Breast epithelium (tissue), 4 donors: ENCODE results near the gene PLEKHH1. TPM values are rescaled to one million over a fixed set of nuclear protein-coding genes. Genes with fewer than 3 reads are reported as not detected.

ENCODE experiments used
- DNase-seq, 2 donors: peaks; one replicate each; pipeline ENCODE4 v3.0.0-alpha.2; 2019; ENCODE audit warnings: low spot score in 2 of 2
- H3K27ac ChIP-seq, 2 donors: fragments of 200-600 bp; sonication (generic) in 1 of 2; one replicate each; pipeline ENCODE4 v1.5.1; 2016 to 2019; ENCODE audit warnings: mild to moderate bottlenecking in 1 of 2
- H3K27me3 ChIP-seq, 2 donors: fragments of 200-600 bp; sonication (generic) in 1 of 2; one replicate each; pipeline versions ENCODE4 v1.5.1 to v1.6.0; 2017 to 2019; ENCODE audit warnings: control low read depth in 1 of 2, mild to moderate bottlenecking in 1 of 2
- H3K36me3 ChIP-seq: fragments of 200-600 bp; one replicate; pipeline ENCODE4 v1.5.1; 2019
- H3K4me1 ChIP-seq, 2 donors: fragments of 200-600 bp; sonication (generic); one replicate each; pipeline ENCODE4 v1.5.1; 2016 to 2019; ENCODE audit warnings: control low read depth in 1 of 2
- H3K4me3 ChIP-seq, 3 donors: fragments of 200-600 bp; sonication (generic); 1 replicate in 2 of 3; 2 replicates in 1 of 3; pipeline ENCODE4 v1.5.1; 2016 to 2019; ENCODE audit warnings: mild to moderate bottlenecking in 3 of 3, moderate library complexity in 2 of 3
- H3K9me3 ChIP-seq, 2 donors: fragments of 200-600 bp; sonication (generic) in 1 of 2; one replicate each; pipeline ENCODE4 v1.5.1; 2016 to 2019; ENCODE audit warnings: control low read depth in 1 of 2
- POLR2A ChIP-seq: fragments of 450-650 bp; IDR thresholded peaks from one replicate; pipeline ENCODE4 v1.6.1; 2016; ENCODE audit warnings: antibody characterized with exemption, mild to moderate bottlenecking, moderate library complexity
- POLR2AphosphoS5 ChIP-seq, 3 donors: sonication (generic); formaldehyde crosslinking; IDR thresholded peaks; one replicate each; pipeline ENCODE4 v1.6.1; 2017; ENCODE audit warnings: antibody characterized with exemption in 3 of 3
- intact Hi-C: fragments of 100-400 bp; cut with DNase I; formaldehyde crosslinking; loops from one replicate; pipeline ENCODE4 v1.15.1; 2023; ENCODE audit warnings: low total_unique reads
- total RNA-seq, 3 donors: library from RNA; depleted of rRNA; stranded (reverse); fragments of >200 nt; gene quantifications; one replicate each; pipeline ENCODE4 v1.1.0, GENCODE V29; 2016
- TF ChIP-seq, protein P1 (sequence below), 3 donors: fragments of 450-650 bp; IDR thresholded peaks; one replicate each; pipeline ENCODE4 v1.5.1; 2016 to 2017; ENCODE audit warnings: antibody characterized with exemption in 3 of 3, mild to moderate bottlenecking in 3 of 3, moderate library complexity in 3 of 3

Gene PLEKHH1
- total RNA-seq, 3 donors from 2014 or later: 2.9 to 18.9 (median 14.7) TPM

DNA sequence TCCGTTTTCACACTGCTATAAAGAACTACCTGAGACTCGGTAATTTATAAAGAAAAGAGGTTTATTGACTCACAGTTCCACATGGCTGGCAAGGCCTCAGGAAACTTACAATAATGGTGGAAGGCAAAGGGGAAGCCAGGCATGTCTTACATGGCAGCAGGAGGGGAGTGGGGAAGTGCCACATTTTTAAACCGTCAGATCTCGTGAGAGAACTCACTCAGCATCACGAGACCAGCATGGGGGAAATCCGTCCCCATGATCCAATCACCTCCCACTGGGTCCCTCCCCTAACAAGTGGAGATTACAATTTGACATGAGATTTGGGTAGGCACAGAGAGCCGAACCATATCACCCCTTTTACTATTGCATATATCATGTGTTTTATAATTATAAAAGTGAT is 69.0 kb downstream of the PLEKHH1 start:
- H3K27ac ChIP-seq: no peak overlapping the region
- no peaks in the 10 kb centered on the region for H3K27me3 ChIP-seq
- H3K9me3 ChIP-seq: no peaks in the 10 kb centered on the region
- intact Hi-C loops: no loop called here
- H3K36me3 ChIP-seq: no peaks in the 10 kb centered on the region
- no peak overlapping the region for H3K4me3 ChIP-seq
- no peaks in the 10 kb centered on the region for H3K4me1 ChIP-seq
- no peak for DNase-seq
- no peak for TF ChIP-seq POLR2A
- TF ChIP-seq, protein P1, sequence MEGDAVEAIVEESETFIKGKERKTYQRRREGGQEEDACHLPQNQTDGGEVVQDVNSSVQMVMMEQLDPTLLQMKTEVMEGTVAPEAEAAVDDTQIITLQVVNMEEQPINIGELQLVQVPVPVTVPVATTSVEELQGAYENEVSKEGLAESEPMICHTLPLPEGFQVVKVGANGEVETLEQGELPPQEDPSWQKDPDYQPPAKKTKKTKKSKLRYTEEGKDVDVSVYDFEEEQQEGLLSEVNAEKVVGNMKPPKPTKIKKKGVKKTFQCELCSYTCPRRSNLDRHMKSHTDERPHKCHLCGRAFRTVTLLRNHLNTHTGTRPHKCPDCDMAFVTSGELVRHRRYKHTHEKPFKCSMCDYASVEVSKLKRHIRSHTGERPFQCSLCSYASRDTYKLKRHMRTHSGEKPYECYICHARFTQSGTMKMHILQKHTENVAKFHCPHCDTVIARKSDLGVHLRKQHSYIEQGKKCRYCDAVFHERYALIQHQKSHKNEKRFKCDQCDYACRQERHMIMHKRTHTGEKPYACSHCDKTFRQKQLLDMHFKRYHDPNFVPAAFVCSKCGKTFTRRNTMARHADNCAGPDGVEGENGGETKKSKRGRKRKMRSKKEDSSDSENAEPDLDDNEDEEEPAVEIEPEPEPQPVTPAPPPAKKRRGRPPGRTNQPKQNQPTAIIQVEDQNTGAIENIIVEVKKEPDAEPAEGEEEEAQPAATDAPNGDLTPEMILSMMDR (IDR thresholded peaks at IDR 0.05): no peak
- no peak for TF ChIP-seq POLR2AphosphoS5 (IDR thresholded peaks at IDR 0.05)

GRCh38 chr14:67602995-67603545 is 70.0 kb downstream of the PLEKHH1 start:
- H3K4me1 ChIP-seq: no peaks in the 10 kb centered on the region
- H3K27ac ChIP-seq: no peak overlapping the region
- no peak for DNase-seq
- TF ChIP-seq, protein P1 (IDR thresholded peaks at IDR 0.05): no peak
- TF ChIP-seq POLR2AphosphoS5 (IDR thresholded peaks at IDR 0.05): no peak
- no peak for TF ChIP-seq POLR2A
- H3K27me3 ChIP-seq: no peaks in the 10 kb centered on the region
- intact Hi-C loops: no loop called here
- no peaks in the 10 kb centered on the region for H3K36me3 ChIP-seq
- H3K9me3 ChIP-seq: no peaks in the 10 kb centered on the region
- no peak overlapping the region for H3K4me3 ChIP-seq

DNA sequence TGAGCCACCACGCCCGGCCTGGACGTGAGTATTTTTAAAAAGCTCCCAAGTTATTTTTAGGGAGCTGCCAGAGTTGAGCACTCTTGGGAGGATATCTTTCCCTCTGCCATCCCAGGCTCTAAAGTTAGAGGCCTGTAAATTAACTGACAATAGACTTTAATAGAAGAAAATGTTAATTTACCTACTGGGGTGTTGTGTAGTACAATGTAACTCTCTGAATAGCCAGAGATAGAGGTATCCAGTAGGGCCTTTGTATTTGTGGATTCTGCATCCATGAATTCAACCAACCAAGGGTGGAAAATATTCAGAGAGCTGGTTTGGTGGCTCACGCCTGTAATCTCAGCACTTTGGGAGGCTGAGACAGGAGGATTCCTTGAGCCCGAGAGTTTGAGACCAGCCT is 74.6 kb downstream of the PLEKHH1 start:
- intact Hi-C loops: no loop called here
- H3K36me3 ChIP-seq: no peaks in the 10 kb centered on the region
- no peaks in the 10 kb centered on the region for H3K4me1 ChIP-seq
- no peak for DNase-seq
- no peaks in the 10 kb centered on the region for H3K27me3 ChIP-seq
- TF ChIP-seq, protein P1 (IDR thresholded peaks at IDR 0.05): no peak
- TF ChIP-seq POLR2A (no peak), POLR2AphosphoS5 (IDR thresholded peaks at IDR 0.05) (no peak)
- H3K9me3 ChIP-seq: no peaks in the 10 kb centered on the region
- H3K27ac ChIP-seq: no peak overlapping the region
- H3K4me3 ChIP-seq: no peak overlapping the region

DNA sequence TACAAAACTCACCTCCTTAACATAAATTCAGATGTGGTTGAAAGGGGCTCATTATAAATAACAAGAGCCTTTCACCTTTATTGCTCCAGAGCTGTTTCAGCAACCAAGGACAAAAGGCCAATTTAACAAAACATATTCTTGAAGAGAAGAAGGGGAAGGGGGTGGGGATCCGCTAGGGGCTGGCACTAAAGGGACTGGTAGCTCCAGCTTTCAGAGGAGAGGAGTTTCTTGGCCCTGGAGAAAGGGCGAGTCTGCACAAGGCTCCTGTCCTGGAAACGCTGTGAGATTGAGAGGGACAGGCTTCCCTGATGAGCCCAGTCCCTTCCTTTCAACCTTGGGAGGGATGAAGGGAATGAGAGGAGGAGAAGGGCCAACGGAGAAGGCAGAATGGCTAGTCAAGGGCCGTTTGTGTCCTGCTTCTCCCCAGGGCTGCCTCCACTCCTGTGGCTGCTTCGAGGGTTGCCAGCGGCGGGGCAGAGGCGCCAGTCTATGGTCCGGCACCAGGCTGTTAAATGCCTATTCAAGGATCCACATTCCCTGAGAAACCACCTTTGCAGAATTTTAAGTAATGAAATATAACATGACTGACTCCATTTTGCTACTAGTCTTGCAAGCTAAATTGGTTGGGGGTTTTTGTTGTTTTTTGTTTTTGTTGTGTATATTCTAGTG is 76.7 kb downstream of the PLEKHH1 start:
- no peak for TF ChIP-seq POLR2AphosphoS5 (IDR thresholded peaks at IDR 0.05)
- TF ChIP-seq, protein P1 (IDR thresholded peaks at IDR 0.05): no peak
- TF ChIP-seq POLR2A: no peak
- no peak for DNase-seq
- Histone ChIP-seq H3K4me1 (no peaks in the 10 kb centered on the region), H3K4me3 (no peak overlapping the region), H3K36me3 (no peaks in the 10 kb centered on the region), H3K27me3 (no peaks in the 10 kb centered on the region), H3K9me3 (no peaks in the 10 kb centered on the region), H3K27ac (no peak overlapping the region)
- intact Hi-C loops: no loop called here

GRCh38 chr14:67610491-67610890 is 77.4 kb downstream of the PLEKHH1 start:
- no peak for TF ChIP-seq POLR2A
- TF ChIP-seq POLR2AphosphoS5 (IDR thresholded peaks at IDR 0.05): no peak
- TF ChIP-seq, protein P1 (IDR thresholded peaks at IDR 0.05): no peak
- intact Hi-C loops: no loop called here
- DNase-seq: no peak
- no peaks in the 10 kb centered on the region for H3K4me1 ChIP-seq
- H3K4me3 ChIP-seq: no peak overlapping the region
- no peaks in the 10 kb centered on the region for H3K9me3 ChIP-seq
- H3K27ac ChIP-seq: no peak overlapping the region
- H3K27me3 ChIP-seq: no peaks in the 10 kb centered on the region
- no peaks in the 10 kb centered on the region for H3K36me3 ChIP-seq
